Measurements from ENCODE around the gene CSN2. TPM values are rescaled to one million over a fixed set of nuclear protein-coding genes. Genes with fewer than 3 reads are reported as not detected.

Gene CSN2, protein sequence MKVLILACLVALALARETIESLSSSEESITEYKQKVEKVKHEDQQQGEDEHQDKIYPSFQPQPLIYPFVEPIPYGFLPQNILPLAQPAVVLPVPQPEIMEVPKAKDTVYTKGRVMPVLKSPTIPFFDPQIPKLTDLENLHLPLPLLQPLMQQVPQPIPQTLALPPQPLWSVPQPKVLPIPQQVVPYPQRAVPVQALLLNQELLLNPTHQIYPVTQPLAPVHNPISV
- total RNA-seq: not detected in 2 replicates
- not detected for total RNA-seq (2013)
- polyA plus RNA-seq: not detected in 2 replicates
- polyA minus RNA-seq: not detected in 2 replicates

DNA sequence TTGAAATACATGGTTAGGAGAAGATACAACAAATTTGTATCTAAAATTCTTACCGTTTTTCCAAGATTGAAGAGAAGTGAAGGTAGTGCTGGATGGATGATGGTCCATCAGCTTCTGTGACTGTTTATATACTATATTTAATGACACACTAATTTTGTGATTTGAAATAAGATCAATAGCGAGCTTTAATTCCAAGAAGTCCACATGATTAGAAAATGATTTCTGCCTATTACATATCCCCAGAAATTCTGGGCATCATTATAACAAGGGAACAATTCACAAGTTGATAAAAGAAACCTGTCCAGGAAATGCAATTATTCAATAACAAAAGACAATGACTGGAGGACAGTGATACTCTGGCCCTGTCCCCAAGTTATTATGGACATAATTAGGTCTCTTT is at the start of gene CSN2:
TSS of gene CSN2 (minus strand) at position 101 of the 400 bp plus-strand sequence. CDS start 4,733 bp downstream, outside the sequence.
- Histone ChIP-seq H3K36me3 (replicated peaks in 1 of 2; ENCODE audit: control extremely low read depth in 1 of 2, control insufficient read depth in 1 of 2, extremely low read depth in 1 of 2, insufficient read depth in 2 of 2, low read length in 1 of 2) (no peaks in the 10 kb centered on the region), H3K9me3 (ENCODE audit: control extremely low read depth in 1 of 3, control insufficient read depth in 2 of 3, insufficient read depth in 1 of 3, low read length in 2 of 3) (no peaks in the 10 kb centered on the region), H3K4me2 (replicated peaks; ENCODE audit: low read depth, low read length, poor library complexity, severe bottlenecking) (no peak within 1 kb of the TSS), H3K27ac (ENCODE audit: low read length in 2 of 2) (no peak within 1 kb of the TSS), H3K9ac (ENCODE audit: low read length) (no peak within 1 kb of the TSS), H3K4me3 (ENCODE audit: control extremely low read depth in 1 of 5, extremely low read depth in 1 of 5, insufficient read depth in 1 of 5, low read depth in 2 of 5, low read length in 4 of 5) (no peak within 1 kb of the TSS), H3K79me2 (ENCODE audit: control insufficient read depth, insufficient read depth, low read length) (no peaks in the 10 kb centered on the region), H4K20me1 (ENCODE audit: control insufficient read depth, insufficient read depth, low read length, poor library complexity, severe bottlenecking) (no peaks in the 10 kb centered on the region), H3K4me1 (ENCODE audit: control insufficient read depth in 2 of 2, insufficient read depth in 2 of 2, low read length in 2 of 2) (no peaks in the 10 kb centered on the region), H2AFZ (ENCODE audit: insufficient read depth, low read depth, low read length, poor library complexity, severe bottlenecking) (no peak within 1 kb of the TSS), H3K27me3 (replicated peaks in 1 of 4; ENCODE audit: control extremely low read depth in 1 of 4, control insufficient read depth in 3 of 4, insufficient read depth in 4 of 4, low read length in 3 of 4) (no peaks in the 10 kb centered on the region)
- ChIA-PET POLR2A (no interaction called here), CTCF (no interaction called here)
- TF ChIP-seq EZH2 (IDR thresholded peaks at IDR 0.05; ENCODE audit: borderline replicate concordance, insufficient read depth, low read depth, low read length, poor library complexity, severe bottlenecking): no peak
- no peak for TF ChIP-seq CTCF (IDR thresholded peaks at IDR 0.05)
- no peak within 1 kb of the TSS for H3K27ac Mint-ChIP-seq
- no peaks in the 10 kb centered on the region for H3K27me3 Mint-ChIP-seq
- no CpG with 5 or more reads among the region's 2 CpGs for WGBS (ENCODE audit: insufficient coverage)
- H3K4me1 Mint-ChIP-seq: no peaks in the 10 kb centered on the region
- no peak within 1 kb of the TSS for H3K4me3 Mint-ChIP-seq
- intact Hi-C loops (cut with micrococcal nuclease): no loop called here
- DNase-seq (no peak), ATAC-seq (ENCODE audit: low read depth) (no peak)
- H3K9me3 Mint-ChIP-seq (ENCODE audit: insufficient read depth): no peaks in the 10 kb centered on the region

- no peak for TF ChIP-seq EZH2 (IDR thresholded peaks at IDR 0.05; ENCODE audit: borderline replicate concordance, insufficient read depth, low read depth, low read length, poor library complexity, severe bottlenecking)
- no peak for TF ChIP-seq CTCF (IDR thresholded peaks at IDR 0.05)
- POLR2A ChIA-PET: no interaction called here
- no peak overlapping the region for H3K4me3 Mint-ChIP-seq
- Histone ChIP-seq H4K20me1 (ENCODE audit: control insufficient read depth, insufficient read depth, low read length, poor library complexity, severe bottlenecking) (no peaks in the 10 kb centered on the region), H3K4me3 (ENCODE audit: control extremely low read depth in 1 of 5, extremely low read depth in 1 of 5, insufficient read depth in 1 of 5, low read depth in 2 of 5, low read length in 4 of 5) (no peak overlapping the region), H3K79me2 (ENCODE audit: control insufficient read depth, insufficient read depth, low read length) (no peaks in the 10 kb centered on the region), H3K27me3 (replicated peaks in 1 of 4; ENCODE audit: control extremely low read depth in 1 of 4, control insufficient read depth in 3 of 4, insufficient read depth in 4 of 4, low read length in 3 of 4) (no peaks in the 10 kb centered on the region), H3K9me3 (ENCODE audit: control extremely low read depth in 1 of 3, control insufficient read depth in 2 of 3, insufficient read depth in 1 of 3, low read length in 2 of 3) (peaks cover 0 to 2% (median 0%) of the 10 kb centered on the region in 3 donors), H3K27ac (ENCODE audit: low read length in 2 of 2) (no peak overlapping the region), H3K9ac (ENCODE audit: low read length) (no peak overlapping the region), H2AFZ (ENCODE audit: insufficient read depth, low read depth, low read length, poor library complexity, severe bottlenecking) (no peak overlapping the region), H3K4me2 (replicated peaks; ENCODE audit: low read depth, low read length, poor library complexity, severe bottlenecking) (no peak overlapping the region), H3K4me1 (ENCODE audit: control insufficient read depth in 2 of 2, insufficient read depth in 2 of 2, low read length in 2 of 2) (no peaks in the 10 kb centered on the region), H3K36me3 (replicated peaks in 1 of 2; ENCODE audit: control extremely low read depth in 1 of 2, control insufficient read depth in 1 of 2, extremely low read depth in 1 of 2, insufficient read depth in 2 of 2, low read length in 1 of 2) (no peaks in the 10 kb centered on the region)
- DNase-seq: no peak
- no peak overlapping the region for H3K27ac Mint-ChIP-seq
- no peaks in the 10 kb centered on the region for H3K4me1 Mint-ChIP-seq
- WGBS (ENCODE audit: insufficient coverage): 80% methylated on average over 1 of the region's 3 CpGs
- ATAC-seq (ENCODE audit: low read depth): no peak
- no peaks in the 10 kb centered on the region for H3K27me3 Mint-ChIP-seq
- H3K9me3 Mint-ChIP-seq (ENCODE audit: insufficient read depth): no peaks in the 10 kb centered on the region
- CTCF ChIA-PET: no interaction called here
- intact Hi-C loops (cut with micrococcal nuclease): no loop called here
Measured at GRCh38 chr4:70008771-70009170, 43.2 kb upstream of the CSN2 start.

Data from B cell (primary cell).